SK-N-SH treated with all-trans-retinoic acid at 6 μM for 48 hours (cell line): ENCODE measurements around the gene NTN1.

Experiments
- ATAC-seq: fragments of 200-7000 bp; cut with Tn5 transposase; 3 replicates; pipeline ENCODE4 v1.9.1; 2020; ENCODE audit warnings: mild to moderate bottlenecking, moderate library complexity
- ARNTL ChIP-seq: fragments of 450-650 bp; formaldehyde crosslinking; IDR thresholded peaks from 2 replicates; pipeline ENCODE4 v1.5.0; 2020; ENCODE audit warnings: low read depth, mild to moderate bottlenecking, moderate library complexity, borderline replicate concordance
- BACH2 ChIP-seq: fragments of 250-450 bp; sonication (Bioruptor Pico); IDR thresholded peaks from 2 replicates; pipeline ENCODE4 v1.9.0; 2021; ENCODE audit warnings: mild to moderate bottlenecking, borderline replicate concordance
- CSDC2 ChIP-seq: fragments of 250-450 bp; sonication (Bioruptor Pico); IDR thresholded peaks from 2 replicates; pipeline ENCODE4 v1.5.0; 2020; ENCODE audit warnings: mild to moderate bottlenecking, moderate library complexity
- ESRRG ChIP-seq: fragments of 250-450 bp; sonication (Bioruptor Pico); IDR thresholded peaks from 2 replicates; pipeline ENCODE4 v1.6.1; 2021; ENCODE audit warnings: mild to moderate bottlenecking
- GLIS3 ChIP-seq: fragments of 250-450 bp; sonication (Bioruptor Pico); IDR thresholded peaks from 2 replicates; pipeline ENCODE4 v1.5.0; 2020; ENCODE audit warnings: mild to moderate bottlenecking, moderate library complexity
- ISL1 ChIP-seq: fragments of 250-450 bp; sonication (Bioruptor Pico); IDR thresholded peaks from 2 replicates; pipeline ENCODE4 v2.1.2; 2022; ENCODE audit warnings: mild to moderate bottlenecking, moderate library complexity
- OSR1 ChIP-seq: fragments of 250-450 bp; sonication (Bioruptor Pico); IDR thresholded peaks from 2 replicates; pipeline ENCODE4 v1.8.0; 2022; ENCODE audit warnings: moderate library complexity, mild to moderate bottlenecking, inconsistent platforms
- PPARA ChIP-seq: fragments of 250-450 bp; sonication (Bioruptor Pico); IDR thresholded peaks from 2 replicates; pipeline ENCODE4 v1.5.0; 2020; ENCODE audit warnings: mild to moderate bottlenecking, borderline replicate concordance
- RARB ChIP-seq: fragments of 250-450 bp; sonication (Bioruptor Pico); IDR thresholded peaks from 2 replicates; pipeline ENCODE4 v1.8.0; 2021; ENCODE audit warnings: mild to moderate bottlenecking, moderate library complexity
- TCF4 ChIP-seq: fragments of 250-450 bp; sonication (Bioruptor Pico); IDR thresholded peaks from 2 replicates; pipeline ENCODE4 v1.8.0; 2021; ENCODE audit warnings: mild to moderate bottlenecking, moderate library complexity, borderline replicate concordance
- ZC3H10 ChIP-seq: fragments of 250-450 bp; sonication (Bioruptor Pico); IDR thresholded peaks from 2 replicates; pipeline ENCODE4 v1.5.1; 2021; ENCODE audit warnings: mild to moderate bottlenecking, moderate library complexity
- ZFP3 ChIP-seq: fragments of 250-450 bp; sonication (Bioruptor Pico); IDR thresholded peaks from 2 replicates; pipeline ENCODE4 v1.5.0; 2020; ENCODE audit warnings: mild to moderate bottlenecking, moderate library complexity
- ZFP30 ChIP-seq: fragments of 450-650 bp; formaldehyde crosslinking; IDR thresholded peaks from 2 replicates; pipeline ENCODE4 v1.5.0; 2022; ENCODE audit warnings: mild to moderate bottlenecking, moderate library complexity
- ZNF565 ChIP-seq: fragments of 450-650 bp; formaldehyde crosslinking; conservative IDR thresholded peaks from 2 replicates; pipeline ENCODE4 v1.5.0; 2020; ENCODE audit warnings: low read depth, mild to moderate bottlenecking, moderate library complexity
- ZNF70 ChIP-seq: fragments of 450-650 bp; formaldehyde crosslinking; IDR thresholded peaks from 2 replicates; pipeline ENCODE4 v1.5.0; 2020; ENCODE audit warnings: mild to moderate bottlenecking, moderate library complexity
- ZNF8 ChIP-seq: fragments of 450-650 bp; formaldehyde crosslinking; IDR thresholded peaks from 2 replicates; pipeline ENCODE4 v1.5.0; 2020; ENCODE audit warnings: mild to moderate bottlenecking, moderate library complexity
- TF ChIP-seq, protein P1 (sequence below): fragments of 250-450 bp; sonication (Bioruptor Pico); IDR thresholded peaks from 2 replicates; pipeline ENCODE4 v1.5.0; 2020; ENCODE audit warnings: mild to moderate bottlenecking, moderate library complexity
- TF ChIP-seq, protein P2 (sequence below): fragments of 250-450 bp; sonication (Bioruptor Pico); IDR thresholded peaks from 2 replicates; pipeline ENCODE4 v1.8.0; 2020; ENCODE audit warnings: mild to moderate bottlenecking, moderate library complexity, borderline replicate concordance
- TF ChIP-seq, protein P3 (sequence below): fragments of 250-450 bp; sonication (Bioruptor Pico); IDR thresholded peaks from 2 replicates; pipeline ENCODE4 v1.5.1; 2021; ENCODE audit warnings: mild to moderate bottlenecking, moderate library complexity

Gene NTN1

DNA sequence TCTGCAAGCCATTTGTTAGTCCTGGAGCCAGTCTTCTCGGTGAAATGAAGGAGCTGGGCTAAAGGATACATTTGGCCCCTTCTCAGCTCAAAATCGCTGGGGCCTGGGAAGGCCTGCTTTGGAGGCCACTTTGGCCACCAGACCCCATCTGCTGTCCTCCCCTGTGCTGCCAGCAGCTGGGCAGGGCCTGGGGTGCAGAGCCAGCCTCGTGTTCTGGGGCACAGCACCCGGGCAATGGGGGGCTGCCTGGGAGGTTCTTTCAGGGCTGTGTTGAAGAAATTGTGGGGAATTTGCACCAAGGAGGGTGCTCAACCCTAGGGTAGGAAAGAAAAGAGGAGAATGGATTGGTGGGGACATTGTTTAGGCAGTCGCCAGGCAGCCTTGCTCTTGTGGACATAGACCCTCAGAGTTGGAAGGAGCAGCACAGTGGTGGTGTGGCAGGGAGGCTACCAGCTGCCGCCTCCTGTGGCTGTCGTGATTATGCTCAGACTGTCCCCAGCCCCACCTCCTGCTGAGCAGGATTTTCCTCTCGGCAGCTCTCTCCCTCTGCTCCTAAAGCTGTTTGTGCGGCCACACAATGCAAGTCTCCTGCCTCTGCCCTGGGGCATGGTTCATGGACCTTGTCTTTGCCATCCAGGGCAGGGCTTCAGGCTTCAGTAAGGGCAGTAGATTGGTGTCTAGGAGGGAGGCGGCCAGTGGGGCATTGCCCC, 174.8 kb downstream of the NTN1 start (continued):
- TF ChIP-seq, protein P1, sequence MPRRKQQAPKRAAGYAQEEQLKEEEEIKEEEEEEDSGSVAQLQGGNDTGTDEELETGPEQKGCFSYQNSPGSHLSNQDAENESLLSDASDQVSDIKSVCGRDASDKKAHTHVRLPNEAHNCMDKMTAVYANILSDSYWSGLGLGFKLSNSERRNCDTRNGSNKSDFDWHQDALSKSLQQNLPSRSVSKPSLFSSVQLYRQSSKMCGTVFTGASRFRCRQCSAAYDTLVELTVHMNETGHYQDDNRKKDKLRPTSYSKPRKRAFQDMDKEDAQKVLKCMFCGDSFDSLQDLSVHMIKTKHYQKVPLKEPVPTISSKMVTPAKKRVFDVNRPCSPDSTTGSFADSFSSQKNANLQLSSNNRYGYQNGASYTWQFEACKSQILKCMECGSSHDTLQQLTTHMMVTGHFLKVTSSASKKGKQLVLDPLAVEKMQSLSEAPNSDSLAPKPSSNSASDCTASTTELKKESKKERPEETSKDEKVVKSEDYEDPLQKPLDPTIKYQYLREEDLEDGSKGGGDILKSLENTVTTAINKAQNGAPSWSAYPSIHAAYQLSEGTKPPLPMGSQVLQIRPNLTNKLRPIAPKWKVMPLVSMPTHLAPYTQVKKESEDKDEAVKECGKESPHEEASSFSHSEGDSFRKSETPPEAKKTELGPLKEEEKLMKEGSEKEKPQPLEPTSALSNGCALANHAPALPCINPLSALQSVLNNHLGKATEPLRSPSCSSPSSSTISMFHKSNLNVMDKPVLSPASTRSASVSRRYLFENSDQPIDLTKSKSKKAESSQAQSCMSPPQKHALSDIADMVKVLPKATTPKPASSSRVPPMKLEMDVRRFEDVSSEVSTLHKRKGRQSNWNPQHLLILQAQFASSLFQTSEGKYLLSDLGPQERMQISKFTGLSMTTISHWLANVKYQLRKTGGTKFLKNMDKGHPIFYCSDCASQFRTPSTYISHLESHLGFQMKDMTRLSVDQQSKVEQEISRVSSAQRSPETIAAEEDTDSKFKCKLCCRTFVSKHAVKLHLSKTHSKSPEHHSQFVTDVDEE (CRISPR knock-in tag) = no peak
- TF ChIP-seq, all 23 proteins: peak for 0

DNA sequence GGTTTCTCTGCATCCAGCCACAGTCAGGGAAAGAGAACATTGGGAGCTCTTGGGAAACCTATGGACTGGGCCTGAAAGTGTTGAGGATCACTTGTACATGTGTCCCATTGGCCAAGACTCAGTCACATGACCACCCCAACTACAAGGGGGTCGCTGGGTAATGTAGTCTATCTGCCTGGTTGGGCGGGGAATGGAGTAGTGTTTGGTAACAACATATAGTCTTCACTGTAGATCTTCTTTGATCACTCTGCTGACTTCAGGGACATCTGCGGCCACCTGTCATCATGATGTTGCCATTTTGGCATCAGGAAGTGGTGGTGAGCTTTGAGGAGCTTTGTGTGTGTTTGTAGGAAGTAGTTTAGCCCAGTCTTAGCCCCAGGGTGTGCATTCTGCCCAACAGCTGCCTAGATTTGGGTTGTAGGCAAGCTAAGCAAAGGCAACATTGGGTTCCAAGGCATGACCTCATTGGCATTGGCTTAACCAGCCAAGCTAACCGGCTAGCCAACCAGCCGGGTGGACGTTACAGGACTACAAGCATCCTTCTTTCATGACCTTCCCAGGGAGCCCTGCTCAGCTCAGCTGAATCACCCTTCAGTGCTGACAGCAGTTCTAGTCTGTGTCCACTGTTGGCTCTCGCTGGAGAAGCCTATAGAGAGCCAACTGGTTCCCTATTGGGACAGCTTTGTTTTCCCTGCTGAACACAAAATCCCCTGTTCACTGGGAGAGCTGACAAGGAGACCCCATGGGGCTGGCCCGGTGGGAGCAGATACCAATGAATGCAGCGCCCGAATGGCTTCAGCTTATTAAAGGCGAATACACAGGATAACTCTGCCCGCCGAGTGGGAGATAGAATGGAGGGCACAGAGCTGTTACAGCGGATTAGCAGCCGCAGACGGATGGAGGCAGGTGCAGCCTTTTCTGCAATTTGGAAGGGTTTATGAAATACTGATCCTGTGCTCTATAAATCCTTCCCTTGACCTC, 178.6 kb downstream of the NTN1 start:
- ATAC-seq = no peak
- TF ChIP-seq ISL1 (CRISPR knock-in tag) = no peak
- TF ChIP-seq BACH2 = no peak
- no peak for TF ChIP-seq ZFP3
- no peak for TF ChIP-seq ZNF8 (CRISPR knock-in tag)
- no peak for TF ChIP-seq OSR1 (CRISPR knock-in tag)
- no peak for TF ChIP-seq ARNTL (CRISPR knock-in tag)
- TF ChIP-seq, protein P2, sequence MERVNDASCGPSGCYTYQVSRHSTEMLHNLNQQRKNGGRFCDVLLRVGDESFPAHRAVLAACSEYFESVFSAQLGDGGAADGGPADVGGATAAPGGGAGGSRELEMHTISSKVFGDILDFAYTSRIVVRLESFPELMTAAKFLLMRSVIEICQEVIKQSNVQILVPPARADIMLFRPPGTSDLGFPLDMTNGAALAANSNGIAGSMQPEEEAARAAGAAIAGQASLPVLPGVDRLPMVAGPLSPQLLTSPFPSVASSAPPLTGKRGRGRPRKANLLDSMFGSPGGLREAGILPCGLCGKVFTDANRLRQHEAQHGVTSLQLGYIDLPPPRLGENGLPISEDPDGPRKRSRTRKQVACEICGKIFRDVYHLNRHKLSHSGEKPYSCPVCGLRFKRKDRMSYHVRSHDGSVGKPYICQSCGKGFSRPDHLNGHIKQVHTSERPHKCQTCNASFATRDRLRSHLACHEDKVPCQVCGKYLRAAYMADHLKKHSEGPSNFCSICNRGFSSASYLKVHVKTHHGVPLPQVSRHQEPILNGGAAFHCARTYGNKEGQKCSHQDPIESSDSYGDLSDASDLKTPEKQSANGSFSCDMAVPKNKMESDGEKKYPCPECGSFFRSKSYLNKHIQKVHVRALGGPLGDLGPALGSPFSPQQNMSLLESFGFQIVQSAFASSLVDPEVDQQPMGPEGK = no peak
- TF ChIP-seq ESRRG (CRISPR knock-in tag) = no peak
- TF ChIP-seq PPARA = no peak
- TF ChIP-seq, protein P3, sequence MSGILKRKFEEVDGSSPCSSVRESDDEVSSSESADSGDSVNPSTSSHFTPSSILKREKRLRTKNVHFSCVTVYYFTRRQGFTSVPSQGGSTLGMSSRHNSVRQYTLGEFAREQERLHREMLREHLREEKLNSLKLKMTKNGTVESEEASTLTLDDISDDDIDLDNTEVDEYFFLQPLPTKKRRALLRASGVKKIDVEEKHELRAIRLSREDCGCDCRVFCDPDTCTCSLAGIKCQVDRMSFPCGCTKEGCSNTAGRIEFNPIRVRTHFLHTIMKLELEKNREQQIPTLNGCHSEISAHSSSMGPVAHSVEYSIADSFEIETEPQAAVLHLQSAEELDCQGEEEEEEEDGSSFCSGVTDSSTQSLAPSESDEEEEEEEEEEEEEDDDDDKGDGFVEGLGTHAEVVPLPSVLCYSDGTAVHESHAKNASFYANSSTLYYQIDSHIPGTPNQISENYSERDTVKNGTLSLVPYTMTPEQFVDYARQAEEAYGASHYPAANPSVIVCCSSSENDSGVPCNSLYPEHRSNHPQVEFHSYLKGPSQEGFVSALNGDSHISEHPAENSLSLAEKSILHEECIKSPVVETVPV (CRISPR knock-in tag) = no peak
- TF ChIP-seq TCF4 (CRISPR knock-in tag) = no peak
- TF ChIP-seq, protein P1 (CRISPR knock-in tag) = no peak
- TF ChIP-seq ZC3H10 (CRISPR knock-in tag) = no peak
- TF ChIP-seq GLIS3 = no peak
- TF ChIP-seq ZNF70 (CRISPR knock-in tag) = no peak
- no peak for TF ChIP-seq CSDC2 (CRISPR knock-in tag)
- TF ChIP-seq, all 23 proteins: peak for 0

DNA sequence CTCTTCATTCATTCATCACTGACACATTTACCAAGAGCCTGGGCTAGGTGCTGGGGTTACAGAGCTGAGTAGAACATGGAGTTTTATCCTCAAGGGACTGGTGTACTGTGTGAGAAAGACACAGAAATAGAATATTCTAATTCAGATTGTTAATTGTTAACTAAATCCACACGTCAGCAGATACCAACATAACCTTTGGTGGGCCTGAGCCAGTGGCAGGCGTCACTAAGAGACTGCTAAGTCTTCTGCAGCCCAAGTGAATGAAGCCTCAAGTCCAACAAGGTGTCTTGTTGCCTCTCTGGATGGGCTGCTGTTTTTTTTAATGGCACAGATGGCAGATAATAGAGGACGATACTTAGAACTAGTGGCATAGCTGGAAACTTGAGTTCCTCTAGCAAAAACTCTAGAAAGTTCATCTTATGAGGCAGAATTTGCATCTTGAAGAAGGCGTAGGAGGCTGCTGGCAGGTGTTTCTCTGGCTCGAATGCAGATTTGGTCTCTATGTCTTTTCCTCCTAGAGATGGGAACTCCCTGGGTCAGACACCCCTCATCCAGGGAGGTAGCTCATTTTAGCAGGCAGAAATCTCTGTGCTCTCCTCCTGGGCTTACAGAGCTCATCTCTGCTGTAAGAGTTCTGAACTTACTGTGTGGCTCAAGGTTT, 179.5 kb downstream of the NTN1 start:
- ATAC-seq = no peak
- TF ChIP-seq ZNF70 (CRISPR knock-in tag) (no peak), CSDC2 (CRISPR knock-in tag) (no peak), OSR1 (CRISPR knock-in tag) (no peak), ZNF565 (CRISPR knock-in tag) (no peak), BACH2 (no peak), RARB (CRISPR knock-in tag) (no peak), ZFP30 (CRISPR knock-in tag) (no peak), TCF4 (CRISPR knock-in tag) (no peak), ZC3H10 (CRISPR knock-in tag) (no peak)
- TF ChIP-seq, protein P1 (CRISPR knock-in tag) = no peak
- TF ChIP-seq, protein P3 (CRISPR knock-in tag) = no peak
